ENCODE results near the gene KCNB1.

The KCNB1 gene

GRCh38 chr20:49384437-49385434 lies 97.7 kb downstream of the KCNB1 start:
- peak; percentile 77 for DNase-seq

GRCh38 chr20:49381558-49382493 lies 100.6 kb downstream of the KCNB1 start:
- DNase-seq: no peak

GRCh38 chr20:49380337-49380780 lies 102.1 kb downstream of the KCNB1 start:
- DNase-seq: no peak

- no peak for DNase-seq
Observed at GRCh38 chr20:49379338-49379737, 103.1 kb downstream of the KCNB1 start.

DNA sequence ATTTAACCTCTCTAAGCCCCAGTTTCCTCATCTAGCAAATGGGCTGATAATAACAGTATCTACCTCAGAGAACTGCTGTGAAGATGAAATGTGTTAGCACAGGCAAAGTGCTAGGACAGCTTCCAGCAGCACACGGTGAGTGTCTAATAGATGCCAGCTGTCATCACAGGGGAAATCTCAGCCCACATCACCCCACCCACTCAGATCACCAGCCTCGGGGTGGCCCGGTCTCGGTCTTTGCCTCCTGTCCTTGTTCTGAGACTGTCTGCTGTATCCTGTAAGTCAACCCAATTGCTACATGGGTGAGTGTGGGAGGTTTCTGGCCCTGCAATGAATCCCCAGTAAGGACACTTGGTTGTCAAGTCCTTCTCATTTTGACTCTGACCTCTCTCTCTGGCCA lies 105.1 kb downstream of the KCNB1 start:
- DNase-seq: no peak

GRCh38 chr20:49375170-49375569 lies 107.3 kb downstream of the KCNB1 start:
- no peak for DNase-seq

DNA sequence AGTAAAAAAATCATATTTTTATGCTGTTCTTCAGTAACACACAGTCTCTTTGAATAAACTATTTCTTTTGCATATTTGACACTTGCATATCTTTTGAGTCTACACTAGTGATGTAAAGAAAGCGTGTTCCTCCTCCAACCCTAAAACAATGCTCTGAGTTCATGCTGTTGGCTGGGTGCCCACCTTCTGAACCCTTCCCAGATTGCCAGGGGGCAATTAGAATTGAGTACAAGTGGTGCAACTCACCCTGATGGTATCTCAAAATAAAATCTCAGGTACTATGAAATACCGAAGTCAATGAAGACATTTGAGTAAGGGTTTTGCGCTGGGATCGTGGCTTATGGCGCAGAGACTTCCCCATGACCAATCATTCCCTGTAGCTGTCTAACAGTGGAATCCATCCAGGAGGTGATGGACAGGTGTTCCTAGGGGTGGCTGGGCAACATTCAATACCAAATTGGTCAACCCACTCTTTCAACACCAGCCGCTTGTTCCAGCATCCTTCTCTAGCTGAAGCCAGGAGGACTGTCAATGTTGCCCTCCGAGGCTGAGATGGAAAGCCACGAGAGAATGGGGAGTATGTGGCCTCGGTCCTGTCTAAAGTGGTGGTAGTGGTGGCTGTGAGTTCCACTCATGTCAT lies 110.3 kb downstream of the KCNB1 start:
- no peak for DNase-seq

DNA sequence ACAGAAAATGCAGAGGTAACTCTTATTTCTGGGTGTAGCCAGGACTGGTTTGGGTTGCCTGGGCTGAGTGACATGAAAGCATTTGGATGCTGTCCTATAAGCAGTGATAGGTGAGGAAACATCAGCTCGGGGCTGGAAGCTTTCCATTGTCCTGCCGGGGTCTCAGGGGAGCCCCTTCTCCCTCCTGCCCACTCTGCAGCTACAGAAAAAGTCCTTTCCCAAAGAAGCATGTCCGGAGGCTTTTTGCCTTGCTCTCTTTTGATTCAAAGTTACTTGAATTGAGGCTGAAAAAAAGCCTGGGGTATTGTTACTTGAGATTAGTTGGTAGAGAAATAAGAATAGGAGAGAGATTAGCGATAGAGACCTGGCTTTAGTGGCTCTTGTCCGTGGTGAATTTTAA lies 113.9 kb downstream of the KCNB1 start:
- no peak for DNase-seq

- no peak for DNase-seq
Observed at GRCh38 chr20:49367113-49367512, 115.4 kb downstream of the KCNB1 start.

DNA sequence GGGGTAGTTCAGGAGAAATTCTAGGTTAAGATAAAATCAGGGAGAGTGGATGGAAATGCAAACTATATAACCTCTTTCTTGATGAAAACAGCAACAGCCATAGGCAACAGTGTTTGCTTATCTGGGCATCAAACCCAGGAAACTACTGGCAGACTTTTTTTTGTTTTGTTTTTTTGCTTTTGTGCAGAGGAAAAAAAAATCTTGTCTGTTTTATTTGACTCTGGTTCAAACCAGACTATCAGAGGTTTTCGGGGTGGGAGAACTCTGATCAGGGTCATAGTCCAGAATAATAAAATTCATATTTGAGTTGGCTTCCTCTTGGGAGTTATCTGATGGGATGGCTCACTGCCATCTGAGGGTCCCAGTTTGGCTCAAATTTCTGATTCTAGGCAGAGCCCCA lies 115.8 kb downstream of the KCNB1 start:
- no peak for DNase-seq

GRCh38 chr20:49361862-49362660 lies 120.4 kb downstream of the KCNB1 start:
- no peak for DNase-seq

GRCh38 chr20:49360242-49360968 lies 122.1 kb downstream of the KCNB1 start:
- DNase-seq: no peak

GRCh38 chr20:49356676-49357075 lies 125.8 kb downstream of the KCNB1 start:
- DNase-seq: no peak

GRCh38 chr20:49354673-49355072 lies 127.8 kb downstream of the KCNB1 start:
- DNase-seq: no peak

DNA sequence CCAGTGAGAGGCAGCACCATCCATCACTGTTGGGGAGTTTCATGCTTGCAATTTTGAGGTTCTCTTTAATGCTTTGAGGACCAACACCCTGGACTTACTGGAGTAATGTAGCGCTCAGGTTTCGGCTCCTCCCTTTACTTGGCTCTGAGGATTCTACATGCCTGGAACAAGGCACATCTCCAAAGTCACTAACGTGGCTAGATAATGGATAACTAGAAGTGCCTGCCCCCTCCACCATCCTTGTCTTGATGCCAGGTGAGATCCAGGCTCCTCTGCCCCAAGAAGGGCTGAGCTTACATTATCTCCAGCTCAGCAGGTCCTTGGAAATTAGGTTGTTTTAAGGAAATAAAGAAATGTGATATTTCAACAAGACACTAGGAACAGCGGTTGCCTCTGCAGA lies 129.1 kb downstream of the KCNB1 start:
- DNase-seq: no peak

GRCh38 chr20:49352751-49353150 lies 129.7 kb downstream of the KCNB1 start:
- DNase-seq: no peak

DNA sequence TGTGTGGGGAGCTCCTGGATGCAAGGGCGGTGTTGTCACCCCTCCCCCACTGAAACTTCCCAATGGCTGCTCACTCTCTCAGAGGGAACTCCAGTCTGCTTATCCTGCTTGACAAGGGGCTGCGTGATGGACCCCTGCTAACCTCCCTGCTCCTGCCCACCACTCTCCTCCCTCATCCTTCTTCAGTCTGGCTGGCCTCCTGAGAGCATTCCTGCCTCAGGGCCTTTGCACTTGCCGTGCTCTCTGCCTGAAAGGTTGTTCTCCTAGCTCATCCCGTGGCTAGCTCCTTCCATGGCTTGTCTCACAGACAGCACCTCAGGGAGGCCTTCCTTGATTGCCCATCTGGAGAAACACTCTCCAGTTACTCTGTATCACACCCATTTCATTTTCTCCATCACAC lies 130.7 kb downstream of the KCNB1 start:
- no peak for DNase-seq

DNA sequence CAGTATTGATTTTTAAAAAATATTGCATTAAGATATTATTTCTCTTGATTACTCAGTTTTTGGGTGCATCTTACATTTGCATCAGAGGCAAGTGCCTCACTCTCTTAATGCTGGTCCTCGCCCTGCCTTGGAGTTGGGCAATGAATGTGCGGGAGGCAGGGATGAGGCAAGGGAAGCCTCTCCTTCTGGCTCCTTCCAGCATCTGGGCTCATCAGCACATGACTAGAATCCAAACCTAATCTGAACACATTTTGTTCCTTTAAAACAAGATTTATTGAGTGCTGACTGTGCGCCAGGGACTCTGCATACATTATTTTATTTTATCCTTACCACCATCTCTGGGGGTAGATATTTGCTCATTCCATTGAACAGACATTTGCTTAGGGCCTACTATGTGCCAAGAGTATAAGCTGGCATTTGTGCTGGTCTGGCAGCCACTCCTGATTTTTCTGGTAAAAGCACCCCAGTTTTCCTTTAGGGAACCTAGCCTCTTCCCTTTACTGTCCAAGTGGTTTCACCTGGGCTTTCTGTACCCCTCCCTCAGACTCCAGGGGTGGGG lies 132.7 kb downstream of the KCNB1 start:
- no peak for DNase-seq

DNA sequence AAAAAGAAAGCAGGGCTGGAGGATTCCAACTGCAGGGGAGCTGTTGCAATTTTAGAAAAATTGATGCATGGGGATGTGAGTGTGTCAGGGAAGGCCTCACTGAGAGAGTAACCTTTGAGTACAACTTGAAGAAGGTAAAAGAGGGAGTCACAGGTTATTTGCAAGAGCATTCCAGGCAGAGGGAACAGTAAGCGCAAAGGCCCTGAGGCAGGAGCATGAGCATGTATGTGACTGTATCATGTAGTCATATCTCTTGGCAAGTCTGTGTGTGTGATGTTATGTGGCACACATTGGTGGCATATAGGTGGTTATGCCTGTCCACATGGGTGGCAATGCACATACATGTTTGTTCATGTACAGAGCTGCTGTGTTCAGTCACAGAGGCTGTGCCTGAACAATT lies 133.4 kb downstream of the KCNB1 start:
- DNase-seq: no peak

DNA sequence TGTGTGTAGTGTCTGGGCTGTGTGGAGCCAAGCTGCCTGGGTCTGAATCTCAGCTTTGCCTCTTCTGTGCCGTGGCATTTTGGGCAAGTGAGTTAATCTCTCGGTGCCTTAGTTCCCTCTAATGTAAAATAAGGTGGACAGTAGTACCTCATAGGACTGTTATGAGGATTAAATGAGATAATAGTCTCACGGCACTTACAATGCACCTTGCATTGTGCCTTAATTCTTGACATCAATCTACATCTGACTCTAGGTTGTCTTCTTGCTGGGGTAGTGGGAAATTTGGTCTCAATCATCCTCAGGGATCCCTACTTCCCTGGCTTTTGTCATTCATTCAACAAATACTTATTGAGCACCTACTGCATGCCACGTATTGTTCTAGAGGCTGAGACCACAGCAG lies 133.9 kb downstream of the KCNB1 start:
- no peak for DNase-seq

DNA sequence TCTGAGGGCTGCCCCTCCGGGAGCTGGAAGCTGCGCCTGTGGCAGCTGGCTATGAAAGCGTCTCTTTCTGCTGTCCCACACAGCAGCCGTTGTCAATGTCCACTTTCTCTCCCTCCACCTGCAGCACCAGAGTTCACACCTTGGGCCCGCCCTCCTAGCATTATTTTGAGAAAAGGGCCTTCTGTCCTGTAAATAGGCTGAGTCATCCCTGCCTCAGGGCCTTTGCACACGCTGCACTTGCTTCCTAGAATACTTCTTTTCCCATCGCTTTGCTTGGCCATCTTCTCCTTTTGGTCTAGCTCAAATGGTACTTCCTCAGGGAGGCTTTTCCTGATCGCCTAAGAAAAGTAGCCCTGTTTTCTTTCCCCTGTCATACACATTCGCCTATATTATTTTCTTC lies 135.3 kb downstream of the KCNB1 start:
- no peak for DNase-seq

All from hematopoietic multipotent progenitor cell treated with erythropoietin and hydrocortisone succinate and interleukin-3 and kit ligand, for 8 days (in vitro differentiated cells).